Measurements from ENCODE around the gene PFKM. TPM values are rescaled to one million over a fixed set of nuclear protein-coding genes. Genes with fewer than 3 reads are reported as not detected.

PFKM gene
- total and polyA plus RNA-seq, 2 donors (not counting 3 experiments of a cell fraction or from before 2014, with no cell fraction given): 53.4 to 74.4 TPM

- POLR2A ChIA-PET: no interaction called here
- no peak overlapping the region for H3K27ac ChIP-seq (ENCODE audit: insufficient read depth, low read depth, low read length)
- intact Hi-C loops (cut with micrococcal nuclease): loop anchor here (2.0 to 10.0 kb wide), 2 partner anchors 154 to 264 kb away; no protein-coding TSS in a partner anchor
- peaks cover 10 to 30% of the 10 kb centered on the region in 2 experiments for H3K27me3 ChIP-seq (ENCODE audit: control insufficient read depth in 2 of 2, insufficient read depth in 2 of 2, low read length in 2 of 2)
- no peak overlapping the region for H3K4me3 ChIP-seq (replicated peaks in 1 of 3; ENCODE audit: insufficient read depth in 1 of 3, low read depth in 1 of 3, low read length in 3 of 3)
- TF ChIP-seq POLR2A (IDR thresholded peaks at IDR 0.05; ENCODE audit: low read depth, low read length): no peak
- no peaks in the 10 kb centered on the region for H3K79me2 ChIP-seq (ENCODE audit: control insufficient read depth, insufficient read depth, low read length)
- dilution Hi-C loops (cut with MboI; ENCODE audit: extremely low pct_ligation_motif_present, low sequenced_read_pairs): no loop called here
- H3K9me1 ChIP-seq (replicated peaks; ENCODE audit: control insufficient read depth, extremely low read depth, insufficient read depth, low read length): no peaks in the 10 kb centered on the region
- CTCF ChIA-PET: interaction anchor here (2.2 kb wide), 1 partner anchor 34 kb away, joined by 12 read pairs; the partner anchor contains the start of gene ASB8
- H3K4me2 ChIP-seq (ENCODE audit: insufficient read depth, low read length): no peak overlapping the region
- DNase-seq (ENCODE audit: low read depth, low spot score) (no peak), FAIRE-seq (no peak)
- no peak overlapping the region for H3K9ac ChIP-seq (replicated peaks; ENCODE audit: extremely low read depth, insufficient read depth, low read length)
- H4K20me1 ChIP-seq (replicated peaks; ENCODE audit: control insufficient read depth, extremely low read depth, insufficient read depth, low read length): no peaks in the 10 kb centered on the region
- no TSS peak for BruUV-seq (replicated peaks)
- no peaks in the 10 kb centered on the region for H3K9me3 ChIP-seq (replicated peaks; ENCODE audit: control insufficient read depth, insufficient read depth, low read length)
- peaks cover 2% of the 10 kb centered on the region for H3K4me1 ChIP-seq (ENCODE audit: control insufficient read depth, extremely low read depth, insufficient read depth, low read length)
- H2AFZ ChIP-seq (ENCODE audit: low read depth, low read length): no peak overlapping the region
- H3K36me3 ChIP-seq (ENCODE audit: control insufficient read depth in 2 of 2, extremely low read depth in 1 of 2, insufficient read depth in 2 of 2, low read length in 2 of 2): no peaks in the 10 kb centered on the region
Measured at GRCh38 chr12:48191096-48191495, 71.9 kb downstream of the PFKM start.

GRCh38 chr12:48192861-48193260 is 73.7 kb downstream of the PFKM start:
- ChIA-PET CTCF (interaction anchor here (1.6 kb wide), 1 partner anchor 425 kb away, joined by 3 read pairs; no protein-coding TSS in a partner anchor), POLR2A (no interaction called here)
- H3K27me3 ChIP-seq (ENCODE audit: control insufficient read depth in 2 of 2, insufficient read depth in 2 of 2, low read length in 2 of 2): peaks cover 5 to 29% of the 10 kb centered on the region in 2 experiments
- H3K9ac ChIP-seq (replicated peaks; ENCODE audit: extremely low read depth, insufficient read depth, low read length): no peak overlapping the region
- no peaks in the 10 kb centered on the region for H3K9me3 ChIP-seq (replicated peaks; ENCODE audit: control insufficient read depth, insufficient read depth, low read length)
- H3K4me1 ChIP-seq (ENCODE audit: control insufficient read depth, extremely low read depth, insufficient read depth, low read length): peaks cover 9% of the 10 kb centered on the region
- no peaks in the 10 kb centered on the region for H3K36me3 ChIP-seq (ENCODE audit: control insufficient read depth in 2 of 2, extremely low read depth in 1 of 2, insufficient read depth in 2 of 2, low read length in 2 of 2)
- H3K4me2 ChIP-seq (ENCODE audit: insufficient read depth, low read length): no peak overlapping the region
- H4K20me1 ChIP-seq (replicated peaks; ENCODE audit: control insufficient read depth, extremely low read depth, insufficient read depth, low read length): no peaks in the 10 kb centered on the region
- intact Hi-C loops (cut with micrococcal nuclease): loop anchor here (10.0 kb wide), 1 partner anchor 152 kb away; no protein-coding TSS in a partner anchor
- H3K4me3 ChIP-seq (replicated peaks in 1 of 3; ENCODE audit: insufficient read depth in 1 of 3, low read depth in 1 of 3, low read length in 3 of 3): no peak overlapping the region
- H3K27ac ChIP-seq (ENCODE audit: insufficient read depth, low read depth, low read length): no peak overlapping the region
- no peaks in the 10 kb centered on the region for H3K9me1 ChIP-seq (replicated peaks; ENCODE audit: control insufficient read depth, extremely low read depth, insufficient read depth, low read length)
- dilution Hi-C loops (cut with MboI; ENCODE audit: extremely low pct_ligation_motif_present, low sequenced_read_pairs): no loop called here
- H2AFZ ChIP-seq (ENCODE audit: low read depth, low read length): no peak overlapping the region
- no peak for FAIRE-seq
- no peaks in the 10 kb centered on the region for H3K79me2 ChIP-seq (ENCODE audit: control insufficient read depth, insufficient read depth, low read length)
- DNase-seq (ENCODE audit: low read depth, low spot score): no peak
- TF ChIP-seq, protein P1, sequence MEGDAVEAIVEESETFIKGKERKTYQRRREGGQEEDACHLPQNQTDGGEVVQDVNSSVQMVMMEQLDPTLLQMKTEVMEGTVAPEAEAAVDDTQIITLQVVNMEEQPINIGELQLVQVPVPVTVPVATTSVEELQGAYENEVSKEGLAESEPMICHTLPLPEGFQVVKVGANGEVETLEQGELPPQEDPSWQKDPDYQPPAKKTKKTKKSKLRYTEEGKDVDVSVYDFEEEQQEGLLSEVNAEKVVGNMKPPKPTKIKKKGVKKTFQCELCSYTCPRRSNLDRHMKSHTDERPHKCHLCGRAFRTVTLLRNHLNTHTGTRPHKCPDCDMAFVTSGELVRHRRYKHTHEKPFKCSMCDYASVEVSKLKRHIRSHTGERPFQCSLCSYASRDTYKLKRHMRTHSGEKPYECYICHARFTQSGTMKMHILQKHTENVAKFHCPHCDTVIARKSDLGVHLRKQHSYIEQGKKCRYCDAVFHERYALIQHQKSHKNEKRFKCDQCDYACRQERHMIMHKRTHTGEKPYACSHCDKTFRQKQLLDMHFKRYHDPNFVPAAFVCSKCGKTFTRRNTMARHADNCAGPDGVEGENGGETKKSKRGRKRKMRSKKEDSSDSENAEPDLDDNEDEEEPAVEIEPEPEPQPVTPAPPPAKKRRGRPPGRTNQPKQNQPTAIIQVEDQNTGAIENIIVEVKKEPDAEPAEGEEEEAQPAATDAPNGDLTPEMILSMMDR (IDR thresholded peaks at IDR 0.05; ENCODE audit: extremely low read depth in 1 of 2, insufficient read depth in 1 of 2, low read depth in 1 of 2, low read length in 2 of 2): no peak
- TF ChIP-seq POLR2AphosphoS5 (IDR thresholded peaks at IDR 0.05; ENCODE audit: insufficient read depth, low read depth, low read length): no peak
- TF ChIP-seq JUN (IDR thresholded peaks at IDR 0.05; ENCODE audit: borderline replicate concordance, insufficient read depth, insufficient read length, low read depth): no peak
- TF ChIP-seq GATA2 (IDR thresholded peaks at IDR 0.05; ENCODE audit: insufficient read depth, insufficient read length, low read depth, low read length): no peak
- no peak for TF ChIP-seq MYC (IDR thresholded peaks at IDR 0.05; ENCODE audit: low read depth, low read length)
- no peak for TF ChIP-seq FOS (IDR thresholded peaks at IDR 0.05; ENCODE audit: borderline replicate concordance, insufficient read depth, low read length)
- BruUV-seq (replicated peaks): no TSS peak
